Thyroid gland (tissue), 4 donors: ENCODE measurements around the gene FAM53B. TPM values are rescaled to one million over a fixed set of nuclear protein-coding genes. Genes with fewer than 3 reads are reported as not detected.

ENCODE experiments used
- DNase-seq, 2 donors: peaks; one replicate each; pipeline ENCODE4 v3.0.0-alpha.2; 2019
- H3K27ac ChIP-seq, 3 donors: fragments of 200-600 bp; sonication (generic); 1 replicate in 2 of 3; 2 replicates in 1 of 3; pipeline ENCODE4 v1.5.1; 2016 to 2019; ENCODE audit warnings: mild to moderate bottlenecking in 1 of 3, moderate library complexity in 1 of 3
- H3K27me3 ChIP-seq: fragments of 200-600 bp; sonication (generic); one replicate; pipeline ENCODE4 v1.5.1; 2019
- H3K36me3 ChIP-seq, 2 donors: fragments of 200-600 bp; sonication (generic); one replicate each; pipeline ENCODE4 v1.5.1; 2016 to 2019
- H3K4me1 ChIP-seq, 2 donors: fragments of 200-600 bp; sonication (generic); one replicate each; pipeline ENCODE4 v1.5.1; 2017 to 2019
- H3K4me3 ChIP-seq, 3 donors: fragments of 200-600 bp; sonication (generic); replicated peaks in 1 of 3; 1 replicate in 2 of 3; 2 replicates in 1 of 3; pipeline ENCODE4 v1.5.1; 2016; ENCODE audit warnings: mild to moderate bottlenecking in 1 of 3
- H3K9me3 ChIP-seq: fragments of 200-600 bp; sonication (generic); one replicate; pipeline ENCODE4 v1.5.1; 2017
- CTCF ChIP-seq, 6 experiments: fragments of 200-600 bp in 3 of 6; fragments of 450-650 bp in 3 of 6; sonication (generic) in 3 of 6; IDR thresholded peaks; one replicate each; pipeline ENCODE4 v1.5.1; 2016 to 2019; ENCODE audit warnings: antibody characterized with exemption in 6 of 6, mild to moderate bottlenecking in 2 of 6, inconsistent platforms in 1 of 6, moderate library complexity in 1 of 6
- POLR2A ChIP-seq, 2 donors: fragments of 450-650 bp; IDR thresholded peaks; one replicate each; pipeline ENCODE4 v1.6.1; 2017; ENCODE audit warnings: antibody characterized with exemption in 2 of 2, mild to moderate bottlenecking in 2 of 2, moderate library complexity in 1 of 2
- WGBS, 2 donors: methylation state at CpG; one replicate each; pipeline ENCODE4 v1.1.5; 2017; 5-methylcytosine and 5-hydroxymethylcytosine counted together
- intact Hi-C: fragments of 100-400 bp; cut with DNase I; formaldehyde crosslinking; loops from one replicate; pipeline ENCODE4 v1.15.1; 2023
- total RNA-seq, 4 donors: library from RNA; depleted of rRNA; stranded (reverse); fragments of >200 nt; gene quantifications; one replicate each; pipeline ENCODE4 v1.2.3, GENCODE V29; 2016

FAM53B gene
- total RNA-seq, 4 donors from 2014 or later: 37.6 to 96.3 (median 80.4) TPM

- TF ChIP-seq CTCF (IDR thresholded peaks at IDR 0.05) (no peak), POLR2A (IDR thresholded peaks at IDR 0.05) (no peak)
- no peaks in the 10 kb centered on the region for H3K36me3 ChIP-seq
- H3K9me3 ChIP-seq: no peaks in the 10 kb centered on the region
- peaks cover 94 to 100% of the 10 kb centered on the region in 2 donors for H3K4me1 ChIP-seq
- DNase-seq: no peak
- 86 to 90% methylated on average over 12 to 23 of the region's 23 CpGs for WGBS, 2 donors
- H3K27me3 ChIP-seq: no peaks in the 10 kb centered on the region
- H3K27ac ChIP-seq: peak overlapping the region; percentile 9 to 98 (median 88)
- intact Hi-C loops: loop anchor here (5.0 to 10.0 kb wide), 2 partner anchors 69 to 116 kb away; partner anchors contain the start of gene FAM53B
- H3K4me3 ChIP-seq: no peak overlapping the region
Observed at GRCh38 chr10:124625831-124626238, 118.3 kb downstream of the FAM53B start.

GRCh38 chr10:124624895-124625294 is 119.3 kb downstream of the FAM53B start:
- 72 to 75% methylated on average over 6 to 16 of the region's 16 CpGs for WGBS, 2 donors

GRCh38 chr10:124624466-124624865 is 119.7 kb downstream of the FAM53B start:
- no peaks in the 10 kb centered on the region for H3K9me3 ChIP-seq
- peaks cover 94 to 100% of the 10 kb centered on the region in 2 donors for H3K4me1 ChIP-seq
- no peak overlapping the region for H3K4me3 ChIP-seq
- no peaks in the 10 kb centered on the region for H3K27me3 ChIP-seq
- intact Hi-C loops: loop anchor here (10.0 kb wide), 1 partner anchor 70 kb away; no protein-coding TSS in a partner anchor
- WGBS, 2 donors: 39 to 66% methylated on average over 7 of the region's 9 CpGs
- H3K36me3 ChIP-seq: no peaks in the 10 kb centered on the region
- peak in 1 of 2 donors; percentile 52 for TF ChIP-seq POLR2A (IDR thresholded peaks at IDR 0.05)
- TF ChIP-seq CTCF (IDR thresholded peaks at IDR 0.05): no peak
- peak; percentile 91 for DNase-seq
- H3K27ac ChIP-seq: peak overlapping the region; percentile 88 to 98 (median 98)

More at GRCh38 chr10:124624895-124625294, 119.3 kb downstream of the FAM53B start:
- H3K4me1 ChIP-seq: peaks cover 94 to 100% of the 10 kb centered on the region in 2 donors
- no peaks in the 10 kb centered on the region for H3K36me3 ChIP-seq
- peak in 1 of 2 donors; percentile 43 for DNase-seq
- no peak overlapping the region for H3K4me3 ChIP-seq
- TF ChIP-seq CTCF (IDR thresholded peaks at IDR 0.05) (peak in 1 of 6 experiments; percentile 17), POLR2A (IDR thresholded peaks at IDR 0.05) (no peak)
- no peaks in the 10 kb centered on the region for H3K27me3 ChIP-seq
- peak overlapping the region; percentile 88 to 98 (median 98) for H3K27ac ChIP-seq
- intact Hi-C loops: loop anchor here (5.0 to 10.0 kb wide), 2 partner anchors 70 to 117 kb away; partner anchors contain the start of gene FAM53B
- H3K9me3 ChIP-seq: no peaks in the 10 kb centered on the region

- Histone ChIP-seq H3K4me3 (no peak overlapping the region), H3K27ac (peak overlapping the region; percentile 88 to 98 (median 98)), H3K36me3 (no peaks in the 10 kb centered on the region), H3K9me3 (no peaks in the 10 kb centered on the region), H3K4me1 (peaks cover 94 to 100% of the 10 kb centered on the region in 2 donors), H3K27me3 (no peaks in the 10 kb centered on the region)
- DNase-seq: peak; percentile 52 to 60
- intact Hi-C loops: loop anchor here (10.0 kb wide), 1 partner anchor 71 kb away; no protein-coding TSS in a partner anchor
- no peak for TF ChIP-seq POLR2A (IDR thresholded peaks at IDR 0.05)
- TF ChIP-seq CTCF (IDR thresholded peaks at IDR 0.05): no peak
- WGBS, 2 donors: 59 to 66% methylated on average over 13 of the region's 13 CpGs
Observed at GRCh38 chr10:124624006-124624405, 120.2 kb downstream of the FAM53B start.

- intact Hi-C loops: loop anchor here (10.0 kb wide), 1 partner anchor 72 kb away; no protein-coding TSS in a partner anchor
- Histone ChIP-seq H3K27me3 (no peaks in the 10 kb centered on the region), H3K27ac (peak overlapping the region; percentile 88 to 98 (median 98)), H3K4me3 (no peak overlapping the region), H3K36me3 (no peaks in the 10 kb centered on the region), H3K9me3 (no peaks in the 10 kb centered on the region), H3K4me1 (peaks cover 94 to 100% of the 10 kb centered on the region in 2 donors)
- DNase-seq: peak; percentile 79
- WGBS, 2 donors: 69 to 77% methylated on average over 20 to 24 of the region's 31 CpGs
- TF ChIP-seq POLR2A (IDR thresholded peaks at IDR 0.05) (no peak), CTCF (IDR thresholded peaks at IDR 0.05) (no peak)
Observed at GRCh38 chr10:124622866-124623536, 121.2 kb downstream of the FAM53B start.
